T-cell (primary cell): ENCODE results near the gene FHOD3. TPM values are rescaled to one million over a fixed set of nuclear protein-coding genes. Genes with fewer than 3 reads are reported as not detected.

Experiments
- ATAC-seq, 4 experiments: fragments of 200-7000 bp in 3 of 4; fragments of 150-1000 bp in 1 of 4; cut with Tn5 transposase; replicated peaks in 1 of 4; 1 replicate in 3 of 4; 2 replicates in 1 of 4; pipeline ENCODE4 v1.10.0; 2021; ENCODE audit warnings: moderate library complexity in 3 of 4, mild to moderate bottlenecking in 2 of 4, moderate number of reproducible peaks in 1 of 4
- CTCF ChIA-PET, 2 donors: fragments of 300-600 bp; sonication (Branson Sonifier 250); formaldehyde crosslinking; loops; one replicate each; lab custom pipeline; 2022; ENCODE audit warnings: antibody characterized with exemption in 2 of 2; lab: Charles Lee
- POLR2A ChIA-PET, 2 donors: fragments of 300-600 bp; sonication (Branson Sonifier 250); formaldehyde crosslinking; loops; one replicate each; lab custom pipeline; 2022; ENCODE audit warnings: antibody characterized with exemption in 2 of 2; lab: Charles Lee
- DNase-seq, 35 experiments: peaks; one replicate each; pipeline versions ENCODE4 v3.0.0 to v3.0.0-alpha.2; 2013 to 2023
- H3K27ac ChIP-seq: one replicate; pipeline ENCODE4 v1.5.1; 2013; ENCODE audit warnings: low read length
- H3K27me3 ChIP-seq, 2 experiments: replicated peaks in 1 of 2; 1 replicate in 1 of 2; 2 replicates in 1 of 2; pipeline versions ENCODE4 v1.6.1 to v1.7.0; 2013; ENCODE audit warnings: low read length in 1 of 2, mixed read lengths in 1 of 2; ENCODE audit not compliant: control insufficient read depth in 2 of 2, insufficient read depth in 2 of 2; ENCODE audit errors: extremely low read depth in 1 of 2
- H3K36me3 ChIP-seq, 2 donors: 1 replicate in 1 of 2; 2 replicates in 1 of 2; pipeline versions ENCODE4 v1.6.1 to v1.7.0; 2013; ENCODE audit warnings: low read length in 1 of 2; ENCODE audit not compliant: control insufficient read depth in 2 of 2, insufficient read depth in 1 of 2; ENCODE audit errors: extremely low read depth in 1 of 2
- H3K4me1 ChIP-seq, 2 experiments: 1 replicate in 1 of 2; 2 replicates in 1 of 2; pipeline versions ENCODE4 v1.6.1 to v1.7.0; 2013; ENCODE audit warnings: low read length in 2 of 2, mixed read lengths in 1 of 2; ENCODE audit not compliant: insufficient read depth in 2 of 2, control insufficient read depth in 1 of 2; ENCODE audit errors: extremely low read depth in 1 of 2
- H3K4me3 ChIP-seq, 2 donors: 1 replicate in 1 of 2; 2 replicates in 1 of 2; pipeline versions ENCODE4 v1.5.1 to v1.7.0; 2013; ENCODE audit warnings: mild to moderate bottlenecking in 2 of 2, low read length in 1 of 2, moderate library complexity in 1 of 2; ENCODE audit not compliant: control insufficient read depth in 1 of 2; ENCODE audit errors: extremely low read depth in 1 of 2
- H3K9me3 ChIP-seq: 2 replicates; pipeline ENCODE4 v1.7.0; 2013
- H3K27ac Mint-ChIP-seq, 2 donors: one replicate each; pipeline ENCODE4 v1.8.0; 2020 to 2021; ENCODE audit warnings: mild to moderate bottlenecking in 2 of 2, mixed read lengths in 2 of 2
- H3K27me3 Mint-ChIP-seq, 2 donors: one replicate each; pipeline ENCODE4 v1.8.0; 2021 to 2022; ENCODE audit warnings: mixed read lengths in 2 of 2
- H3K36me3 Mint-ChIP-seq: one replicate; pipeline ENCODE4 v1.8.0; 2021; ENCODE audit warnings: mixed read lengths
- H3K4me1 Mint-ChIP-seq, 3 donors: one replicate each; pipeline ENCODE4 v1.8.0; 2020 to 2022; ENCODE audit warnings: mixed read lengths in 3 of 3, mild to moderate bottlenecking in 1 of 3
- H3K4me3 Mint-ChIP-seq, 3 donors: one replicate each; pipeline ENCODE4 v1.8.0; 2020 to 2022; ENCODE audit warnings: mild to moderate bottlenecking in 3 of 3, mixed read lengths in 3 of 3, moderate library complexity in 3 of 3
- H3K9me3 Mint-ChIP-seq, 3 donors: one replicate each; pipeline ENCODE4 v1.8.0; 2020 to 2022; ENCODE audit warnings: mixed read lengths in 3 of 3
- WGBS: methylation state at CpG from one replicate; pipeline ENCODE4 v1.1.5; 2013; ENCODE audit warnings: missing lambda C conversion rate; ENCODE audit not compliant: insufficient coverage; 5-methylcytosine and 5-hydroxymethylcytosine counted together
- total RNA-seq, 35 experiments: library from RNA in 6 of 35; stranded (reverse) in 6 of 35; fragments of 120-200 nt in 1 of 35; gene quantifications; one replicate each; pipeline versions ENCODE4 v1.2.1 to v1.2.4 and lab custom pipeline; 2013 to 2026

Gene FHOD3
- total RNA-seq, 5 donors from 2014 or later (not counting 1 experiment from before 2014, with no cell fraction given), result 0.06 TPM; not detected in 4

- CTCF ChIA-PET, result no interaction called here
- H3K4me3 Mint-ChIP-seq, result no peak overlapping the region
- WGBS, result 91% methylated on average over 4 of the region's 5 CpGs
- Histone ChIP-seq H3K27ac (no peak overlapping the region), H3K27me3 (peaks cover 0 to 4% of the 10 kb centered on the region in 2 experiments), H3K4me3 (no peak overlapping the region), H3K36me3 (no peaks in the 10 kb centered on the region), H3K9me3 (no peaks in the 10 kb centered on the region), H3K4me1 (no peaks in the 10 kb centered on the region)
- no peaks in the 10 kb centered on the region for H3K4me1 Mint-ChIP-seq
- DNase-seq (no peak), ATAC-seq (no peak)
- H3K27me3 Mint-ChIP-seq, result peaks cover 2 to 12% of the 10 kb centered on the region in 2 donors
- H3K9me3 Mint-ChIP-seq, result no peaks in the 10 kb centered on the region
- H3K27ac Mint-ChIP-seq, result no peak overlapping the region
- H3K36me3 Mint-ChIP-seq, result no peaks in the 10 kb centered on the region
- POLR2A ChIA-PET, result no interaction called here
These were observed 85.3 kb downstream of the FHOD3 start for GRCh38 chr18:36382854-36383253.

GRCh38 chr18:36386150-36386920, 88.8 kb downstream of the FHOD3 start:
- H3K4me1 Mint-ChIP-seq, result no peaks in the 10 kb centered on the region
- no peaks in the 10 kb centered on the region for H3K36me3 Mint-ChIP-seq
- POLR2A ChIA-PET, result no interaction called here

GRCh38 chr18:36387310-36387709, 89.8 kb downstream of the FHOD3 start:
- Mint-ChIP-seq H3K36me3 (no peaks in the 10 kb centered on the region), H3K4me3 (no peak overlapping the region), H3K4me1 (no peaks in the 10 kb centered on the region), H3K27me3 (peaks cover 0 to 11% of the 10 kb centered on the region in 2 donors), H3K27ac (no peak overlapping the region), H3K9me3 (no peaks in the 10 kb centered on the region)
- H3K27me3 ChIP-seq, result peaks cover 0 to 13% of the 10 kb centered on the region in 2 experiments
- ATAC-seq (no peak), DNase-seq (no peak)
- H3K36me3 ChIP-seq, result no peaks in the 10 kb centered on the region
- ChIA-PET POLR2A (no interaction called here), CTCF (no interaction called here)
- no peak overlapping the region for H3K27ac ChIP-seq
- WGBS, result no CpG with 5 or more reads among the region's 3 CpGs
- no peaks in the 10 kb centered on the region for H3K9me3 ChIP-seq
- H3K4me1 ChIP-seq, result no peaks in the 10 kb centered on the region
- H3K4me3 ChIP-seq, result no peak overlapping the region

More at GRCh38 chr18:36386150-36386920, 88.8 kb downstream of the FHOD3 start:
- Mint-ChIP-seq H3K9me3 (no peaks in the 10 kb centered on the region), H3K27ac (no peak overlapping the region), H3K27me3 (peaks cover 0 to 13% of the 10 kb centered on the region in 2 donors), H3K4me3 (no peak overlapping the region)
- CTCF ChIA-PET, result no interaction called here
- peaks cover 0 to 5% of the 10 kb centered on the region in 2 experiments for H3K27me3 ChIP-seq
- WGBS, result 83% methylated on average over 8 of the region's 10 CpGs
- no peaks in the 10 kb centered on the region for H3K4me1 ChIP-seq
- DNase-seq, result no peak
- ATAC-seq, result no peak
- H3K9me3 ChIP-seq, result no peaks in the 10 kb centered on the region
- no peaks in the 10 kb centered on the region for H3K36me3 ChIP-seq
- no peak overlapping the region for H3K4me3 ChIP-seq
- H3K27ac ChIP-seq, result no peak overlapping the region

- ATAC-seq (no peak), DNase-seq (no peak)
- WGBS, result 100% methylated on average over 1 of the region's 4 CpGs
- Mint-ChIP-seq H3K9me3 (no peaks in the 10 kb centered on the region), H3K4me1 (no peaks in the 10 kb centered on the region), H3K4me3 (no peak overlapping the region), H3K36me3 (no peaks in the 10 kb centered on the region), H3K27ac (no peak overlapping the region), H3K27me3 (peaks cover 0 to 5% of the 10 kb centered on the region in 2 donors)
- Histone ChIP-seq H3K27me3 (peaks cover 0 to 13% of the 10 kb centered on the region in 2 experiments), H3K4me3 (no peak overlapping the region), H3K4me1 (no peaks in the 10 kb centered on the region), H3K27ac (no peak overlapping the region), H3K9me3 (no peaks in the 10 kb centered on the region), H3K36me3 (no peaks in the 10 kb centered on the region)
- CTCF ChIA-PET, result no interaction called here
- POLR2A ChIA-PET, result no interaction called here
These were observed 90.8 kb downstream of the FHOD3 start for GRCh38 chr18:36388310-36388709.

- Histone ChIP-seq H3K4me3 (no peak overlapping the region), H3K36me3 (no peaks in the 10 kb centered on the region), H3K4me1 (no peaks in the 10 kb centered on the region), H3K27me3 (peaks cover 0 to 13% of the 10 kb centered on the region in 2 experiments), H3K27ac (no peak overlapping the region), H3K9me3 (no peaks in the 10 kb centered on the region)
- ATAC-seq (no peak), DNase-seq (no peak)
- 81% methylated on average over 6 of the region's 7 CpGs for WGBS
- no peak overlapping the region for H3K4me3 Mint-ChIP-seq
- H3K9me3 Mint-ChIP-seq, result no peaks in the 10 kb centered on the region
- H3K27ac Mint-ChIP-seq, result no peak overlapping the region
- ChIA-PET POLR2A (no interaction called here), CTCF (no interaction called here)
- no peaks in the 10 kb centered on the region for H3K36me3 Mint-ChIP-seq
- no peaks in the 10 kb centered on the region for H3K4me1 Mint-ChIP-seq
- H3K27me3 Mint-ChIP-seq, result peaks cover 2 to 5% of the 10 kb centered on the region in 2 donors
These were observed 91.5 kb downstream of the FHOD3 start for GRCh38 chr18:36389027-36389426.

GRCh38 chr18:36389811-36390581, 92.5 kb downstream of the FHOD3 start:
- DNase-seq (no peak), ATAC-seq (no peak)
- H3K4me3 ChIP-seq, result no peak overlapping the region
- Mint-ChIP-seq H3K27me3 (peaks cover 3 to 5% of the 10 kb centered on the region in 2 donors), H3K9me3 (peaks cover 0 to 2% (median 0%) of the 10 kb centered on the region in 3 donors), H3K27ac (no peak overlapping the region), H3K4me1 (no peaks in the 10 kb centered on the region), H3K4me3 (no peak overlapping the region), H3K36me3 (no peaks in the 10 kb centered on the region)
- no peaks in the 10 kb centered on the region for H3K36me3 ChIP-seq
- H3K27ac ChIP-seq, result no peak overlapping the region
- ChIA-PET CTCF (no interaction called here), POLR2A (no interaction called here)
- H3K4me1 ChIP-seq, result no peaks in the 10 kb centered on the region
- H3K9me3 ChIP-seq, result no peaks in the 10 kb centered on the region
- WGBS, result 49% methylated on average over 4 of the region's 5 CpGs
- H3K27me3 ChIP-seq, result peaks cover 0 to 13% of the 10 kb centered on the region in 2 experiments
